Endodermal cell (in vitro differentiated cells): ENCODE data around the gene NDUFAF5. TPM values are rescaled to one million over a fixed set of nuclear protein-coding genes. Genes with fewer than 3 reads are reported as not detected.

Experiments used
- DNase-seq: peaks from one replicate; pipeline ENCODE4 v3.0.0-alpha.2; 2017
- H3K27ac ChIP-seq: 2 replicates; pipeline ENCODE4 v1.5.1; 2013; ENCODE audit warnings: mild to moderate bottlenecking, low read depth, low read length, moderate library complexity
- H3K27me3 ChIP-seq: 2 replicates; pipeline ENCODE4 v1.6.1; 2013; ENCODE audit warnings: mild to moderate bottlenecking, low read length, moderate library complexity; ENCODE audit not compliant: insufficient read depth, control insufficient read depth, poor library complexity, severe bottlenecking
- H3K36me3 ChIP-seq: 2 replicates; pipeline ENCODE4 v1.7.0; 2013; ENCODE audit warnings: mild to moderate bottlenecking, low read length, moderate library complexity; ENCODE audit not compliant: control insufficient read depth, insufficient read depth
- H3K4me1 ChIP-seq: one replicate; pipeline ENCODE4 v1.7.0; 2013; ENCODE audit warnings: low read length; ENCODE audit not compliant: control insufficient read depth, insufficient read depth
- H3K4me3 ChIP-seq: 2 replicates; pipeline ENCODE4 v1.5.1; 2013; ENCODE audit warnings: mild to moderate bottlenecking, low read length, moderate library complexity
- H3K9ac ChIP-seq: 2 replicates; pipeline ENCODE4 v1.6.1; 2013; ENCODE audit warnings: mild to moderate bottlenecking, low read length, moderate library complexity; ENCODE audit not compliant: poor library complexity, severe bottlenecking; ENCODE audit errors: extremely low read depth
- H3K9me3 ChIP-seq: 2 replicates; pipeline ENCODE4 v1.6.1; 2013; ENCODE audit warnings: mild to moderate bottlenecking, low read length, moderate library complexity; ENCODE audit not compliant: control insufficient read depth
- H3K27ac Mint-ChIP-seq: 2 replicates; pipeline ENCODE4 v1.8.0; 2020; ENCODE audit warnings: mixed read lengths
- H3K27me3 Mint-ChIP-seq: 2 replicates; pipeline ENCODE4 v1.8.0; 2021; ENCODE audit warnings: mild to moderate bottlenecking, mixed read lengths; ENCODE audit not compliant: insufficient read depth
- H3K36me3 Mint-ChIP-seq: 2 replicates; pipeline ENCODE4 v1.8.0; 2020; ENCODE audit warnings: low read depth, mixed read lengths
- H3K4me1 Mint-ChIP-seq: 2 replicates; pipeline ENCODE4 v1.8.0; 2020; ENCODE audit warnings: mixed read lengths
- H3K4me3 Mint-ChIP-seq: 2 replicates; pipeline ENCODE4 v1.8.0; 2020; ENCODE audit warnings: mild to moderate bottlenecking, moderate library complexity, mixed read lengths
- H3K9me3 Mint-ChIP-seq: 2 replicates; pipeline ENCODE4 v1.8.0; 2020; ENCODE audit warnings: mild to moderate bottlenecking, mixed read lengths
- CTCF ChIP-seq: fragments of 200-600 bp; sonication (generic); conservative IDR thresholded peaks from 2 replicates; pipeline ENCODE4 v1.5.0; 2021; ENCODE audit warnings: antibody characterized with exemption, mild to moderate bottlenecking
- WGBS, 2 experiments: methylation state at CpG; one replicate each; pipeline versions ENCODE4 v1.1.5 to v1.1.7; 2013; ENCODE audit warnings: missing lambda C conversion rate in 2 of 2, mixed read lengths in 1 of 2; ENCODE audit not compliant: insufficient coverage in 1 of 2, insufficient read length in 1 of 2; 5-methylcytosine and 5-hydroxymethylcytosine counted together
- total RNA-seq, 2 donors: library from RNA; stranded (reverse); fragmentation: NEBNext Ultra II Directional in 1 of 2; extraction: Animal tissue kit (Norgen Biotek cat#: 25700) in 1 of 2; gene quantifications; 2 replicates in 1 of 2; 3 replicates in 1 of 2; pipeline ENCODE4 v1.2.1, GENCODE V29; 2021

Gene NDUFAF5
- total RNA-seq, 2 donors from 2014 or later, result 32.9 to 33.5 TPM

DNA sequence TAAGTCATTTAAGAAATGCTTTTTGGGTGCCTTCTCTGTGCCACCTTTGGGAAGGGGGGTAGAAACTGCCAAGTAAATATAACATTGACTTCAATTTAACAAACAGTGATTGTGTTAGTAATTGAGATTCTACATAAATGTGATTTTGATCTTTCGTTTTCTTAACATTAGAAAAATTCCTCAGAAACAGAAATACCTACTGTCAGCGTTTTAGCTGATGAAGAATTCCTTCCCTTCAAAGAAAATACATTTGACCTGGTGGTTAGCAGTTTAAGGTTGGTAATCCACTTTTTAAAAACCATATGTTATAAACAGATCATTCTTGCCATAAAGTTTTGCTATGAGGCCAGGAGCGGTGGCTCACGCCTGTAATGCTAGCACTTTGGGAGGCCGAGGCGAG, 9.8 kb downstream of the NDUFAF5 start:
- 89 to 97% methylated on average over 4 to 5 of the region's 6 CpGs for whole genome bisulfite sequencing, 2 experiments

GRCh38 chr20:13799040-13799439, 14.2 kb downstream of the NDUFAF5 start:
- Histone ChIP-seq H3K4me3 (no peak overlapping the region), H3K4me1 (no peaks in the 10 kb centered on the region), H3K9ac (no peak overlapping the region), H3K27me3 (no peaks in the 10 kb centered on the region), H3K36me3 (peaks cover 84% of the 10 kb centered on the region), H3K27ac (no peak overlapping the region), H3K9me3 (no peaks in the 10 kb centered on the region)
- no peak for TF ChIP-seq CTCF
- Mint-ChIP-seq H3K27me3 (no peaks in the 10 kb centered on the region), H3K27ac (no peak overlapping the region), H3K36me3 (peaks cover 75% of the 10 kb centered on the region), H3K4me3 (no peak overlapping the region), H3K4me1 (no peaks in the 10 kb centered on the region), H3K9me3 (no peaks in the 10 kb centered on the region)
- 79 to 86% methylated on average over 4 to 5 of the region's 5 CpGs for WGBS, 2 experiments
- no peak for DNase-seq

More for the DNA sequence above, 9.8 kb downstream of the NDUFAF5 start:
- H3K27me3 ChIP-seq, result no peaks in the 10 kb centered on the region
- H3K27ac Mint-ChIP-seq, result no peak overlapping the region
- peaks cover 72% of the 10 kb centered on the region for H3K36me3 Mint-ChIP-seq
- DNase-seq, result no peak
- H3K9ac ChIP-seq, result no peak overlapping the region
- H3K4me1 Mint-ChIP-seq, result no peaks in the 10 kb centered on the region
- no peaks in the 10 kb centered on the region for H3K9me3 ChIP-seq
- no peaks in the 10 kb centered on the region for H3K4me1 ChIP-seq
- no peaks in the 10 kb centered on the region for H3K9me3 Mint-ChIP-seq
- TF ChIP-seq CTCF, result no peak
- no peak overlapping the region for H3K4me3 Mint-ChIP-seq
- H3K27ac ChIP-seq, result no peak overlapping the region
- no peak overlapping the region for H3K4me3 ChIP-seq
- H3K36me3 ChIP-seq, result peaks cover 93% of the 10 kb centered on the region
- no peaks in the 10 kb centered on the region for H3K27me3 Mint-ChIP-seq

DNA sequence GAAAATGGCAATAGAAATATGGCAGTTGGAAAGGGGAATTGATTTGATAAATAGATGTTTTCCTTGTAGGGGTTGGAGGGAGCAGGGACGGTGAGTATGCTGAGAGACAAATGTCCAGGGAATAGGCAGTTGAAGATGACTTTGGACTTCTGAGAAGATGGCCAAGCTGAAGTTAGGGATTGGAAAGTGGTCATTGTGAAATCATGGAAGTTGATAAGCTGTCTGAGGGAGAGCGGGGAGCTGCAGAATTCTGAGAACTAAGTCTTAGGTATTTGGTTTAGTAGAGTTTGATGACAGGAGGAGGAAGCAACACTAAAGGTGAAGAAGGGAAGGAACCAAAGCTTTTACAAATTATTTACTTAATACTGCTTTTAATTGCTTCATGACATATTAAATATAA, 15.1 kb downstream of the NDUFAF5 start:
- Histone ChIP-seq H3K27ac (no peak overlapping the region), H3K9ac (no peak overlapping the region), H3K4me3 (no peak overlapping the region), H3K36me3 (peaks cover 84% of the 10 kb centered on the region), H3K9me3 (no peaks in the 10 kb centered on the region), H3K27me3 (no peaks in the 10 kb centered on the region), H3K4me1 (no peaks in the 10 kb centered on the region)
- Mint-ChIP-seq H3K4me3 (no peak overlapping the region), H3K27me3 (no peaks in the 10 kb centered on the region), H3K27ac (no peak overlapping the region), H3K36me3 (peaks cover 73% of the 10 kb centered on the region), H3K9me3 (no peaks in the 10 kb centered on the region), H3K4me1 (no peaks in the 10 kb centered on the region)
- TF ChIP-seq CTCF, result no peak
- DNase-seq, result no peak
- 96 to 100% methylated on average over 1 to 2 of the region's 2 CpGs for WGBS, 2 experiments
